Stimulated activated memory B cell treated with anti-CD40 and anti-IgM and Interleukin-4, amounts not matched to agents 10 μg/mL and 1 μg/mL and 100 μg/mL, for 72 hours (primary cell): ENCODE data around the gene PLCB3.

Experiments
- ATAC-seq: fragments of 150-1000 bp; cut with Tn5 transposase; 2 replicates; pipeline ENCODE4 v1.10.0; 2021
- H3K27ac Mint-ChIP-seq: one replicate; pipeline ENCODE4 v1.8.0; 2022; ENCODE audit warnings: mild to moderate bottlenecking, mixed read lengths
- H3K27me3 Mint-ChIP-seq: one replicate; pipeline ENCODE4 v1.8.0; 2022; ENCODE audit warnings: mixed read lengths
- H3K36me3 Mint-ChIP-seq: one replicate; pipeline ENCODE4 v1.8.0; 2022; ENCODE audit warnings: mixed read lengths
- H3K4me1 Mint-ChIP-seq: one replicate; pipeline ENCODE4 v1.8.0; 2022; ENCODE audit warnings: mixed read lengths
- H3K4me3 Mint-ChIP-seq: one replicate; pipeline ENCODE4 v1.8.0; 2022; ENCODE audit warnings: mild to moderate bottlenecking, moderate library complexity, mixed read lengths
- H3K9me3 Mint-ChIP-seq: one replicate; pipeline ENCODE4 v1.8.0; 2022; ENCODE audit warnings: mixed read lengths

The PLCB3 gene

GRCh38 chr11:64251016-64251752 is at the start of gene PLCB3:
Gene PLCB3, plus strand, starts transcription at chr11:64251530. Its CDS starts 120 bp downstream, at chr11:64251650.
- no peaks in the 10 kb centered on the region for H3K27me3 Mint-ChIP-seq
- H3K4me1 Mint-ChIP-seq, result peaks cover 50% of the 10 kb centered on the region
- peak within 1 kb of the TSS; percentile 36 for H3K27ac Mint-ChIP-seq
- H3K4me3 Mint-ChIP-seq, result peak within 1 kb of the TSS; percentile 86
- H3K9me3 Mint-ChIP-seq, result no peaks in the 10 kb centered on the region
- ATAC-seq, result peak; percentile 73
- H3K36me3 Mint-ChIP-seq, result no peaks in the 10 kb centered on the region

GRCh38 chr11:64201543-64201942 is 49.8 kb upstream of the PLCB3 start:
- ATAC-seq, result no peak

GRCh38 chr11:64202992-64203391 is 48.3 kb upstream of the PLCB3 start:
- Mint-ChIP-seq H3K4me3 (no peak overlapping the region), H3K27ac (no peak overlapping the region), H3K27me3 (no peaks in the 10 kb centered on the region), H3K36me3 (peaks cover 66% of the 10 kb centered on the region), H3K4me1 (peaks cover 39% of the 10 kb centered on the region), H3K9me3 (no peaks in the 10 kb centered on the region)
- ATAC-seq, result no peak

More at GRCh38 chr11:64201543-64201942, 49.8 kb upstream of the PLCB3 start:
- H3K27me3 Mint-ChIP-seq, result no peaks in the 10 kb centered on the region
- no peak overlapping the region for H3K4me3 Mint-ChIP-seq
- H3K4me1 Mint-ChIP-seq, result peaks cover 34% of the 10 kb centered on the region
- no peaks in the 10 kb centered on the region for H3K9me3 Mint-ChIP-seq
- peaks cover 67% of the 10 kb centered on the region for H3K36me3 Mint-ChIP-seq
- no peak overlapping the region for H3K27ac Mint-ChIP-seq

GRCh38 chr11:64203421-64204079 is 47.8 kb upstream of the PLCB3 start:
- H3K4me1 Mint-ChIP-seq, result peaks cover 44% of the 10 kb centered on the region
- H3K27ac Mint-ChIP-seq, result peak overlapping the region; percentile 95
- ATAC-seq, result no peak
- no peak overlapping the region for H3K4me3 Mint-ChIP-seq
- H3K9me3 Mint-ChIP-seq, result no peaks in the 10 kb centered on the region
- H3K27me3 Mint-ChIP-seq, result no peaks in the 10 kb centered on the region
- peaks cover 66% of the 10 kb centered on the region for H3K36me3 Mint-ChIP-seq

GRCh38 chr11:64204080-64204440 is 47.3 kb upstream of the PLCB3 start:
- ATAC-seq, result no peak
- H3K4me3 Mint-ChIP-seq, result no peak overlapping the region
- peak overlapping the region; percentile 95 for H3K27ac Mint-ChIP-seq
- no peaks in the 10 kb centered on the region for H3K9me3 Mint-ChIP-seq
- peaks cover 66% of the 10 kb centered on the region for H3K36me3 Mint-ChIP-seq
- H3K4me1 Mint-ChIP-seq, result peaks cover 49% of the 10 kb centered on the region
- no peaks in the 10 kb centered on the region for H3K27me3 Mint-ChIP-seq

GRCh38 chr11:64204464-64204989 is 46.8 kb upstream of the PLCB3 start:
- H3K4me1 Mint-ChIP-seq, result peaks cover 54% of the 10 kb centered on the region

GRCh38 chr11:64206457-64207255 is 44.7 kb upstream of the PLCB3 start, which contains the start of gene FERMT3:
Gene FERMT3, plus strand, starts transcription at chr11:64206721. Its CDS starts 644 bp downstream, at chr11:64207365.
- H3K36me3 Mint-ChIP-seq, result peaks cover 69% of the 10 kb centered on the region
- peak within 1 kb of the TSS; percentile 95 for H3K27ac Mint-ChIP-seq
- peaks cover 63% of the 10 kb centered on the region for H3K4me1 Mint-ChIP-seq
- H3K4me3 Mint-ChIP-seq, result peak within 1 kb of the TSS; percentile 89
- H3K9me3 Mint-ChIP-seq, result no peaks in the 10 kb centered on the region
- no peaks in the 10 kb centered on the region for H3K27me3 Mint-ChIP-seq
- peak; percentile 79 for ATAC-seq

More at GRCh38 chr11:64204464-64204989, 46.8 kb upstream of the PLCB3 start:
- no peaks in the 10 kb centered on the region for H3K9me3 Mint-ChIP-seq
- ATAC-seq, result peak; percentile 49
- peaks cover 69% of the 10 kb centered on the region for H3K36me3 Mint-ChIP-seq
- H3K27me3 Mint-ChIP-seq, result no peaks in the 10 kb centered on the region
- H3K4me3 Mint-ChIP-seq, result peak overlapping the region; percentile 27
- H3K27ac Mint-ChIP-seq, result peak overlapping the region; percentile 95

- Mint-ChIP-seq H3K9me3 (no peaks in the 10 kb centered on the region), H3K4me1 (peaks cover 71% of the 10 kb centered on the region), H3K27ac (peak overlapping the region; percentile 95), H3K4me3 (peak overlapping the region; percentile 89), H3K27me3 (no peaks in the 10 kb centered on the region), H3K36me3 (peaks cover 74% of the 10 kb centered on the region)
- peak; percentile 86 for ATAC-seq
These were observed 43.9 kb upstream of the PLCB3 start for GRCh38 chr11:64207256-64208085.

GRCh38 chr11:64208086-64208795 is 43.1 kb upstream of the PLCB3 start:
- H3K27ac Mint-ChIP-seq, result peak overlapping the region; percentile 95
- H3K4me3 Mint-ChIP-seq, result peak overlapping the region; percentile 89
- no peak for ATAC-seq
- peaks cover 75% of the 10 kb centered on the region for H3K36me3 Mint-ChIP-seq
- no peaks in the 10 kb centered on the region for H3K27me3 Mint-ChIP-seq
- peaks cover 75% of the 10 kb centered on the region for H3K4me1 Mint-ChIP-seq
- H3K9me3 Mint-ChIP-seq, result no peaks in the 10 kb centered on the region

GRCh38 chr11:64208796-64209562 is 42.4 kb upstream of the PLCB3 start:
- no peak for ATAC-seq
- Mint-ChIP-seq H3K4me3 (peak overlapping the region; percentile 30), H3K27ac (peak overlapping the region; percentile 95), H3K27me3 (no peaks in the 10 kb centered on the region), H3K36me3 (peaks cover 72% of the 10 kb centered on the region), H3K9me3 (no peaks in the 10 kb centered on the region), H3K4me1 (peaks cover 74% of the 10 kb centered on the region)

GRCh38 chr11:64209563-64209843 is 41.8 kb upstream of the PLCB3 start:
- no peak overlapping the region for H3K4me3 Mint-ChIP-seq
- peaks cover 73% of the 10 kb centered on the region for H3K4me1 Mint-ChIP-seq
- H3K36me3 Mint-ChIP-seq, result peaks cover 72% of the 10 kb centered on the region

GRCh38 chr11:64210301-64211020 is 40.9 kb upstream of the PLCB3 start:
- H3K4me1 Mint-ChIP-seq, result peaks cover 71% of the 10 kb centered on the region
- no peak overlapping the region for H3K27ac Mint-ChIP-seq
- H3K9me3 Mint-ChIP-seq, result no peaks in the 10 kb centered on the region
- ATAC-seq, result no peak
- H3K4me3 Mint-ChIP-seq, result no peak overlapping the region
- peaks cover 79% of the 10 kb centered on the region for H3K36me3 Mint-ChIP-seq
- no peaks in the 10 kb centered on the region for H3K27me3 Mint-ChIP-seq

More at GRCh38 chr11:64209563-64209843, 41.8 kb upstream of the PLCB3 start:
- no peak for ATAC-seq
- Mint-ChIP-seq H3K27ac (peak overlapping the region; percentile 95), H3K27me3 (no peaks in the 10 kb centered on the region), H3K9me3 (no peaks in the 10 kb centered on the region)
